ENCODE measurements around the gene CIRBP. TPM values are rescaled to one million over a fixed set of nuclear protein-coding genes. Genes with fewer than 3 reads are reported as not detected.

The CIRBP gene
- total and polyA plus RNA-seq, 9 of the 15 experiments (the other 6 are each of a cell fraction or from before 2014, with no cell fraction given): 20.5 to 327 (median 176) TPM

DNA sequence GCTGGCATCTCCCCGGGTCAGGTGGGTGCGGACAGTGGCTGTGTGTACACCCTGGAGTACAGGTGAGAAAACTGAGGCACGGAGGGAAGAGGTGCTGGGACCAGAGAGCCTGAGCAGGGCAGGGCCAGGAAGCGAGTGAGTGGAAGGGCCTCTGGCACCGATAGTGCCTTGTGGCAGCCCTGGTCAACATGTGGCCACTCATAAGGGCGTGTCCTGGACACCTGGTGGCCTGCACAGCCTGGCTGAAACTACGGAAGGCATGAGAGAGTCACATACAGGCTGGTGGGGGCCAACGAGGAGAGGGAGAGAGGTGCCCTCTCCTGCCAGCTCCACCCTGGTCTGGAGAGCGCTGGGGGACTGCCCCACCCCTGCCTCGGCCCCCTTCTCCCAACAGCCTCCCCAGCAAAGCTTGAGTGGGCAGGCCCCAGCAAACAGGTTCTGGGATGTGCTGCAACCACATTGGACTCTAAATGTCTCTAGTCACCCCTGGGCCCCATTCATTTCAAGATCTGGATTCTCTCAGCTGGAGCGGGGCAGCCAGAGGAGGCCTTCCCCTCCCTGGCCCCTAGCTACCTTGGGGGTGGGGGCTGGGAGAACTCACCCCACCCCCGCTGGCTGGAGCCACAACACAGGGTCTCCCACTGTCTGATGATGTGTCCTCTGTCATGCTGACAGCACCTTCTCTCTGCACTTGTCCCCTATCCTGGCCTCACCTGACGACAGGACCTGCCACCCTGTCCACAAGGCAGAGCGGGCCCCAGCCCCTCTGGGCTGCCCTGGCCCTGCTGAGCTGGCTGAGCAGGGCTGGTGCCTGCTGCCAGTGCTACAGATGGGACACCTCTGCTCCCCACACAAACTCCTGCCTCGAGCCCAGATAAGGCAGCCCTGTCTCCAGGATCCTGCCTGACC, 37.1 kb upstream of the CIRBP start:
- no peaks in the 10 kb centered on the region for H3K9me1 ChIP-seq (ENCODE audit: control insufficient read depth, insufficient read depth, low read length)
- BruUV-seq (replicated peaks): no TSS peak
- in situ Hi-C loops (cut with MboI): loop anchor here (25.0 kb wide), 1 partner anchor 470 kb away; the partner anchor contains the start of gene MISP
- H3K4me1 ChIP-seq (replicated peaks in 1 of 2; ENCODE audit: control insufficient read depth in 2 of 2, insufficient read depth in 2 of 2, low read length in 2 of 2): peaks cover under 1 to 77% of the 10 kb centered on the region in 2 experiments; a peak in 4 of 5 replicates
- no peak for DNase-seq (ENCODE audit: extremely low read depth in 1 of 4, low spot score in 3 of 4)
- FAIRE-seq: no peak
- H3K9ac ChIP-seq (ENCODE audit: insufficient read depth in 1 of 2, low read depth in 2 of 2, low read length in 2 of 2): peak overlapping the region in 1 of 2 experiments; percentile 86; a peak in 2 of 4 replicates
- CTCF ChIA-PET (ENCODE audit: low intra/inter-chr PET ratio): no interaction called here
- peak; percentile 8; the same call in 2 of the 3 replicates for ATAC-seq
- H3K79me2 ChIP-seq (ENCODE audit: control insufficient read depth, insufficient read depth, low read length): 0 out of 3 replicates have a peak, but pooled peaks cover 2% of the 10 kb centered on the region
- no peaks in the 10 kb centered on the region for H4K20me1 ChIP-seq (replicated peaks; ENCODE audit: control insufficient read depth, insufficient read depth, low read length)
- POLR2A ChIA-PET: interaction anchor here (0.6 to 1.5 kb wide), 2 partner anchors 14 to 99 kb away, joined by 3 to 7 read pairs; no protein-coding TSS in a partner anchor
- TF ChIP-seq POLR2G (IDR thresholded peaks at IDR 0.05; ENCODE audit: low read depth, low read length): peak; percentile 17; the same call in 1 of the 2 replicates
- no peak for TF ChIP-seq TEAD4 (IDR thresholded peaks at IDR 0.05; ENCODE audit: low read length)
- no peak for TF ChIP-seq TEAD4 (CRISPR knock-in tag; IDR thresholded peaks at IDR 0.05; ENCODE audit: borderline replicate concordance)
- no peak overlapping the region for H3K4me2 ChIP-seq (ENCODE audit: insufficient read depth, low read length)
- H3K9me3 ChIP-seq (replicated peaks; ENCODE audit: control insufficient read depth, insufficient read depth, low read depth, low read length): no peaks in the 10 kb centered on the region; the same call in 1 of the 2 replicates
- peak overlapping the region; percentile 2; the same call in 1 of the 3 replicates for H3K27ac ChIP-seq (ENCODE audit: extremely low read depth, low read depth, low read length)
- H3K27me3 ChIP-seq (ENCODE audit: control insufficient read depth in 2 of 2, insufficient read depth in 2 of 2, low read length in 2 of 2): no peaks in the 10 kb centered on the region
- H2AFZ ChIP-seq (ENCODE audit: low read depth, low read length): no peak overlapping the region
- intact Hi-C loops (cut with micrococcal nuclease): no loop called here
- H3K4me3 ChIP-seq: no peak overlapping the region
- H3K36me3 ChIP-seq (ENCODE audit: control insufficient read depth, insufficient read depth, low read length): peaks cover 53% of the 10 kb centered on the region; the same call in 1 of the 3 replicates
- WGBS (ENCODE audit: insufficient coverage, low coverage, missing lambda C conversion rate): 82% methylated on average over 11 of the region's 15 CpGs

All from K562 (cell line).